Tibial nerve (tissue), 4 donors: ENCODE measurements around the gene BAZ2B.

ENCODE experiments used
- EP300 ChIP-seq, 2 donors: sonication (generic); formaldehyde crosslinking; IDR thresholded peaks; one replicate each; pipeline ENCODE4 v1.6.1; 2017; ENCODE audit warnings: antibody characterized with exemption in 2 of 2, mild to moderate bottlenecking in 1 of 2
- POLR2A ChIP-seq, 2 donors: fragments of 450-650 bp; IDR thresholded peaks; one replicate each; pipeline ENCODE4 v1.6.1; 2017; ENCODE audit warnings: antibody characterized with exemption in 2 of 2, mild to moderate bottlenecking in 2 of 2, moderate library complexity in 2 of 2
- TF ChIP-seq, protein P1 (sequence below), 5 experiments: fragments of 200-600 bp in 3 of 5; fragments of 450-650 bp in 2 of 5; sonication (generic) in 3 of 5; IDR thresholded peaks; one replicate each; pipeline ENCODE4 v1.5.1; 2016 to 2019; ENCODE audit warnings: antibody characterized with exemption in 5 of 5, mild to moderate bottlenecking in 3 of 5, moderate library complexity in 2 of 5

DNA sequence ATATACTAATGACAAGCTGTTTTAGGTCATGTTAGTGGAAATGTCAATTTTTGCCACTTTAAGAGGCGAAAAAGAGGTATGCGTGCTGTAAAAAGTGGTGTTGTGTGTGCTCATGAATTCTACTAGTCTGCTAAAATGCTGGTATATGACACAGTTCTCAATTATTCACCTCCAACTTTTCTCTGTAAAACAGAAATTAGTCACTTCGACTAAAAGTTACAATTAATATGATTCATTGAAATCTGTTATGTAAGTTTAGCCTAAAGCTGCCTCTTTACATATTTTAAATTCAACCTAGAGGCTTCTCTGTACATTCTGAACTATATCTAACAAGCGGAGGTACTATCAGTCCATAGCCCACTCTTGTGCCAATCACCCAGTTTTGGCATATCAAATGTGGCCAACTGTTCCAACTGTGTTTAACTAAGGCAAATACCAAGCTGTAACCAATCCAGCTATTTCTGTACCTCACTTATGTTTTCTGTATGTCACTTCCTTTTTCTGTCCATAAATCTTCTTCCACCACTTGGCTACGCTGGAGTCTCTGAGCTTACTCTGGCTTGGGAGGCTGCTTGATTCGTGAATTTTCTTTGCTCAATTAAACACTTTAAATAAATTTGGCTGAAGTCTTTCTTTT is 20.8 kb downstream of the BAZ2B start:
- TF ChIP-seq, protein P1, sequence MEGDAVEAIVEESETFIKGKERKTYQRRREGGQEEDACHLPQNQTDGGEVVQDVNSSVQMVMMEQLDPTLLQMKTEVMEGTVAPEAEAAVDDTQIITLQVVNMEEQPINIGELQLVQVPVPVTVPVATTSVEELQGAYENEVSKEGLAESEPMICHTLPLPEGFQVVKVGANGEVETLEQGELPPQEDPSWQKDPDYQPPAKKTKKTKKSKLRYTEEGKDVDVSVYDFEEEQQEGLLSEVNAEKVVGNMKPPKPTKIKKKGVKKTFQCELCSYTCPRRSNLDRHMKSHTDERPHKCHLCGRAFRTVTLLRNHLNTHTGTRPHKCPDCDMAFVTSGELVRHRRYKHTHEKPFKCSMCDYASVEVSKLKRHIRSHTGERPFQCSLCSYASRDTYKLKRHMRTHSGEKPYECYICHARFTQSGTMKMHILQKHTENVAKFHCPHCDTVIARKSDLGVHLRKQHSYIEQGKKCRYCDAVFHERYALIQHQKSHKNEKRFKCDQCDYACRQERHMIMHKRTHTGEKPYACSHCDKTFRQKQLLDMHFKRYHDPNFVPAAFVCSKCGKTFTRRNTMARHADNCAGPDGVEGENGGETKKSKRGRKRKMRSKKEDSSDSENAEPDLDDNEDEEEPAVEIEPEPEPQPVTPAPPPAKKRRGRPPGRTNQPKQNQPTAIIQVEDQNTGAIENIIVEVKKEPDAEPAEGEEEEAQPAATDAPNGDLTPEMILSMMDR (IDR thresholded peaks at IDR 0.05): no peak
- no peak for TF ChIP-seq POLR2A (IDR thresholded peaks at IDR 0.05)
- no peak for TF ChIP-seq EP300 (IDR thresholded peaks at IDR 0.05)
